A673 (cell line): ENCODE data around the gene CERS6. TPM values are rescaled to one million over a fixed set of nuclear protein-coding genes. Genes with fewer than 3 reads are reported as not detected.

Experiments
- BruUV-seq: library from RNA; stranded (reverse); fragments of 400-500 nt; replicated peaks from 2 replicates; lab custom pipeline; 2021; lab: Mats Ljungman, UMichigan
- CTCF ChIA-PET: fragments of 300-600 bp; sonication (Branson Sonifier 250); formaldehyde crosslinking; loops from one replicate; lab custom pipeline; 2022; ENCODE audit warnings: antibody characterized with exemption; lab: Charles Lee
- POLR2A ChIA-PET: fragments of 300-600 bp; sonication (Branson Sonifier 250); formaldehyde crosslinking; loops from one replicate; lab custom pipeline; 2022; ENCODE audit warnings: antibody characterized with exemption; ENCODE audit not compliant: low non-redundant PET; lab: Charles Lee
- DNase-seq: peaks from one replicate; pipeline ENCODE4 v3.0.0-alpha.2; 2015; ENCODE audit warnings: low spot score
- H3K27ac ChIP-seq: fragments of 200-600 bp; sonication (generic); 2 replicates; pipeline ENCODE4 v1.5.1; 2016; ENCODE audit warnings: mixed run types, low read depth, mild to moderate bottlenecking, mixed read lengths, antibody characterized with exemption, low read length; ENCODE audit not compliant: poor library complexity, severe bottlenecking
- H3K27me3 ChIP-seq: fragments of 200-600 bp; sonication (generic); replicated peaks from 2 replicates; pipeline ENCODE4 v1.6.1; 2017; ENCODE audit warnings: mixed run types, low read depth, mild to moderate bottlenecking, mixed read lengths, antibody characterized with exemption, low read length; ENCODE audit not compliant: insufficient read depth, poor library complexity
- H3K36me3 ChIP-seq: fragments of 200-600 bp; sonication (generic); 2 replicates; pipeline ENCODE4 v1.6.1; 2016; ENCODE audit warnings: mixed run types, mild to moderate bottlenecking, mixed read lengths, antibody characterized with exemption, low read length; ENCODE audit not compliant: insufficient read depth, poor library complexity, severe bottlenecking
- H3K4me1 ChIP-seq: fragments of 200-600 bp; sonication (generic); 2 replicates; pipeline ENCODE4 v1.6.1; 2017; ENCODE audit warnings: mixed run types, mild to moderate bottlenecking, mixed read lengths, antibody characterized with exemption, low read length; ENCODE audit not compliant: insufficient read depth, poor library complexity, severe bottlenecking
- H3K4me3 ChIP-seq: fragments of 200-600 bp; sonication (generic); 2 replicates; pipeline ENCODE4 v1.5.1; 2016; ENCODE audit warnings: low read depth, mixed run types, mild to moderate bottlenecking, mixed read lengths, low read length; ENCODE audit not compliant: poor library complexity, severe bottlenecking
- H3K9me3 ChIP-seq: fragments of 200-600 bp; sonication (generic); 2 replicates; pipeline ENCODE4 v1.6.1; 2016; ENCODE audit warnings: mixed run types, low read depth, mild to moderate bottlenecking, mixed read lengths, antibody characterized with exemption, low read length; ENCODE audit not compliant: poor library complexity, severe bottlenecking
- CTCF ChIP-seq: fragments of 300-800, 200-600 bp; sonication (generic); conservative IDR thresholded peaks from 2 replicates; pipeline ENCODE4 v1.5.1; 2017; ENCODE audit warnings: low read depth, mild to moderate bottlenecking, antibody characterized with exemption, low read length, moderate library complexity, mixed read lengths
- EZH2 ChIP-seq: fragments of 200-600 bp; sonication (generic); IDR thresholded peaks from 2 replicates; pipeline ENCODE4 v1.6.1; 2017; ENCODE audit warnings: borderline replicate concordance, low read depth, mild to moderate bottlenecking, mixed read lengths, antibody characterized with exemption, low read length; ENCODE audit not compliant: poor library complexity, severe bottlenecking
- intact Hi-C: fragments of 100-400 bp; cut with micrococcal nuclease; formaldehyde crosslinking; loops from one replicate; pipeline ENCODE4 v1.10.0; 2022; ENCODE audit not compliant: unreplicated experiment
- total RNA-seq: library from RNA; stranded (reverse); gene quantifications from 2 replicates; pipeline ENCODE4 v1.2.3, GENCODE V29; 2021

Gene CERS6
- total RNA-seq, 1 experiment from 2014 or later, result 12.4 TPM

- intact Hi-C loops, result no loop called here
- no TSS peak for BruUV-seq
These were observed 337.5 kb downstream of the CERS6 start for GRCh38 chr2:168793596-168793995.

GRCh38 chr2:168794968-168795367 is 338.9 kb downstream of the CERS6 start:
- TF ChIP-seq CTCF (no peak), EZH2 (no peak)
- H3K27ac ChIP-seq, result no peak overlapping the region
- CTCF ChIA-PET, result no interaction called here
- H3K36me3 ChIP-seq, result no peaks in the 10 kb centered on the region
- no peak for DNase-seq
- POLR2A ChIA-PET, result no interaction called here
- H3K4me1 ChIP-seq, result peaks cover 16% of the 10 kb centered on the region
- H3K27me3 ChIP-seq, result no peaks in the 10 kb centered on the region
- no peaks in the 10 kb centered on the region for H3K9me3 ChIP-seq
- BruUV-seq, result no TSS peak
- no peak overlapping the region for H3K4me3 ChIP-seq
- intact Hi-C loops, result no loop called here

More at GRCh38 chr2:168793596-168793995, 337.5 kb downstream of the CERS6 start:
- no peak overlapping the region for H3K27ac ChIP-seq
- no peak for DNase-seq
- ChIA-PET CTCF (no interaction called here), POLR2A (no interaction called here)
- no peaks in the 10 kb centered on the region for H3K9me3 ChIP-seq
- H3K4me3 ChIP-seq, result no peak overlapping the region
- no peaks in the 10 kb centered on the region for H3K27me3 ChIP-seq
- TF ChIP-seq EZH2, result no peak
- TF ChIP-seq CTCF, result no peak
- peaks cover 10% of the 10 kb centered on the region for H3K4me1 ChIP-seq
- no peaks in the 10 kb centered on the region for H3K36me3 ChIP-seq

- no peak for DNase-seq
- no peaks in the 10 kb centered on the region for H3K27me3 ChIP-seq
- H3K36me3 ChIP-seq, result no peaks in the 10 kb centered on the region
- ChIA-PET CTCF (no interaction called here), POLR2A (no interaction called here)
- H3K27ac ChIP-seq, result no peak overlapping the region
- no peak overlapping the region for H3K4me3 ChIP-seq
- no TSS peak for BruUV-seq
- intact Hi-C loops, result no loop called here
- TF ChIP-seq EZH2, result no peak
- TF ChIP-seq CTCF, result no peak
- no peaks in the 10 kb centered on the region for H3K9me3 ChIP-seq
- peaks cover 16% of the 10 kb centered on the region for H3K4me1 ChIP-seq
These were observed 340.1 kb downstream of the CERS6 start for GRCh38 chr2:168796090-168796577.
